NCI-H2196 treated with DMSO at 0.1 percent for 48 hours (cell line): ENCODE results near the gene RAB3IL1.
A peak's percentile ranks its signal among the peaks of the same experiment; 100 is the strongest.
"Not testable (repeated sequence)": the region's sequence is repeated elsewhere in the genome, so short reads cannot be mapped to it uniquely, and the experiment has no call there.

Experiments used
- DNase-seq: peaks from one replicate; lab custom pipeline; 2025; ENCODE audit not compliant: unreplicated experiment; lab: John Stamatoyannopoulos, UW

Gene RAB3IL1

DNA sequence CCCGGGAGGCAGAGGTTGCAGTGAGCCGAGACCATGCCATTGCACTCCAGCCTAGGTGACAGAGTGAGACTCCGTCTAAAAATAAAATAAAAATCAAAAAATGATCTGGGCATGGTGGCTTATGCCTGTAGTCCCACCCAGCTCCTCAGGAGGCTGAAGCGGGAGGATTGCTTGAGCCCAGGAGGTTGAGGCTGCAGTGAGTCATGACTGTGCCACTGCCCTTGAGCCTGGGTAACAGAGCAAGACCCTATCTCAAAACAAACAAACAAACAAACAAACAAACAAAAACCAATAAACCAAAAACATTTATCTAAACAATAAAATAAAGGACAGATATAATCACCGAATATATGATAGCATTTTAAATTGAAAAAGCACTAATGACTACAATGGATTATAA lies 36.3 kb upstream of the RAB3IL1 start:
- not testable (repeated sequence) for DNase-seq

DNA sequence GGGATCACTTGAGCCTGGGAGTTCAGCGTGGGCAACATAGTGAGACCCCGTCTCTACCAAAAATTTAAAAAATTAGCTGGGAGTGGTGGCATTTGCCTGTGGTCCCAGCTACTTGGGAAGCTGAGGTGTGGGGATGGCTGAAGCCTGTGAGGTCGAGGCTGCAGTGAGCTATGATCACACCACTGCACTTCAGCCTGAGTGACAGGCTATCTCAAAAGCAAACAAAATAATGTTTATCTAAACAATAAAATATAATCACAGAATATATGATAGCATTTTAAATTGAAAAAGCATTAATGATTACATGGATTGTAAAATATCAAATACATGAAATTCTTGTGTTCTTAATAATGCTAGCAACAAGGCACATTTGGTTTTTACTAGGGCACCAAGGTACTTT lies 35.5 kb upstream of the RAB3IL1 start:
- DNase-seq = no peak

DNA sequence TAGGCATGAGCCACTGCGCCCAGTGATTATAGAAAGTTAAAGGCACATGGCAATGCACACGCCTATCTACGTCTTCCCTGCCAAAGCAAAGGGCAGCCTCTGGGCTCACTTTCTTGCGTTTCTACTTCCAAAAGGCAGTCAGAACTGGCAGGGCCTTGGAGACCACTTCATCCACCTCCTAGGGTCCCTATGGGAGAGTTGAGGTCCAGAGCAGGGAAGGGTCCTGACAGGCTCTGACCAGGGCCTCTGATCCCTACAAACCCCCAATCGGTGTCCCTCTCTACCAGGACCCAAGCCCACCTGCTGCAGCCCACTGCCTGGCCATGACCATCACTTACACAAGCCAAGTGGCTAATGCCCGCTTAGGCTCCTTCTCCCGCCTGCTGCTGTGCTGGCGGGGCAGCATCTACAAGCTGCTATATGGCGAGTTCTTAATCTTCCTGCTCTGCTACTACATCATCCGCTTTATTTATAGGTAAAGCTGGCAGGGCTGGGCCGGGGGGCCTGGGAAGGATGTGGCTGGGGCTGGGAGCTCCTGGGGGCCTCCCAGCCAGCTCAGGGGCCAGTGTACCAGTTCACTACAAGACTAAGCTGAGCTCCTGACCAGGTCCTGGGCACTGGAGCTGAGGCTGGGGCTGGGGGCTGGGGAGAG lies 34.2 kb upstream of the RAB3IL1 start:
- no peak for DNase-seq

DNA sequence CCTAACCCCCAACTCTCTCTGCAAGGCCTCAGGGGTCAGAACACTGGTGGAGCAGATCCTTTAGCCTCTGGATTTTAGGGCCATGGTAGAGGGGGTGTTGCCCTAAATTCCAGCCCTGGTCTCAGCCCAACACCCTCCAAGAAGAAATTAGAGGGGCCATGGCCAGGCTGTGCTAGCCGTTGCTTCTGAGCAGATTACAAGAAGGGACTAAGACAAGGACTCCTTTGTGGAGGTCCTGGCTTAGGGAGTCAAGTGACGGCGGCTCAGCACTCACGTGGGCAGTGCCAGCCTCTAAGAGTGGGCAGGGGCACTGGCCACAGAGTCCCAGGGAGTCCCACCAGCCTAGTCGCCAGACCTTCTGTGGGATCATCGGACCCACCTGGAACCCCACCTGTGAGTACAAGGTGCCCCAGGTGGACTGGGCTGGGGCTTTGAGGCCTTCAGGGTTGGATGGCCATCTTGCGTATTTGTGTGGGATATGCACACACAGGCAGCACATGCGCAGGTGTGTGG lies 32.7 kb upstream of the RAB3IL1 start, which contains the start of gene BEST1:
Gene BEST1 (plus strand): TSS at position 317 of the 513 bp plus-strand sequence. CDS start 1,456 bp downstream, outside the sequence.
- DNase-seq = no peak

DNA sequence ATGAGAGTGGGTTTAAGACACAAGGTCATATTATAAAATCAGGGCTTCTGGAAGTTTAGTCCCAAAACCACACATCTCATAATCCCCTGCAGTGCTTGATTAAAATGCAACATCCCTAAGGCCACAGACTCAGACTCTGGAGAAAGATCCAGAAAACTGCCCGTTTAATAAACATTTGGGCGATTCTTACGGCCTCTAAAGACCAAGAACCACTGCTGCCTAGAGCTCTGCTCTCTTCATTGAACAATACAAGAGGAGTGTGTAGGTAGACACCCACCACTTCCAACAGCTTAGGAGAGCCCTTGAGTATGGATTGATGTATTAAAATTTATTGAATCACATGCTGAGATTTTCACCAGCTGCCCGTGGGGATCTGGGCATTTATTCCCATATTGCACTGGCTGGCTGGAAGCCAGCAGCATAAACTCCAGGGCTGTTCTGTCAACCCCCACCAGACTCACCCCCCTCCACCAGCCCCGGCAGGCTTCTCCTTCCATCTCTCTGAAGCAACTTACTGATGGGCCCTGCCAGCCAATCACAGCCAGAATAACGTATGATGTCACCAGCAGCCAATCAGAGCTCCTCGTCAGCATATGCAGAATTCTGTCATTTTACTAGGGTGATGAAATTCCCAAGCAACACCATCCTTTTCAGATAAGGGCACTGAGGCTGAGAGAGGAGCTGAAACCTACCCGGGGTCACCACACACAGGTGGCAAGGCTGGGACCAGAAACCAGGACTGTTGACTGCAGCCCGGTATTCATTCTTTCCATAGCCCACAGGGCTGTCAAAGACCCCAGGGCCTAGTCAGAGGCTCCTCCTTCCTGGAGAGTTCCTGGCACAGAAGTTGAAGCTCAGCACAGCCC lies 32.0 kb upstream of the RAB3IL1 start:
- DNase-seq = peak; percentile 74

GRCh38 chr11:61948505-61948904 lies 31.1 kb upstream of the RAB3IL1 start:
- no peak for DNase-seq

DNA sequence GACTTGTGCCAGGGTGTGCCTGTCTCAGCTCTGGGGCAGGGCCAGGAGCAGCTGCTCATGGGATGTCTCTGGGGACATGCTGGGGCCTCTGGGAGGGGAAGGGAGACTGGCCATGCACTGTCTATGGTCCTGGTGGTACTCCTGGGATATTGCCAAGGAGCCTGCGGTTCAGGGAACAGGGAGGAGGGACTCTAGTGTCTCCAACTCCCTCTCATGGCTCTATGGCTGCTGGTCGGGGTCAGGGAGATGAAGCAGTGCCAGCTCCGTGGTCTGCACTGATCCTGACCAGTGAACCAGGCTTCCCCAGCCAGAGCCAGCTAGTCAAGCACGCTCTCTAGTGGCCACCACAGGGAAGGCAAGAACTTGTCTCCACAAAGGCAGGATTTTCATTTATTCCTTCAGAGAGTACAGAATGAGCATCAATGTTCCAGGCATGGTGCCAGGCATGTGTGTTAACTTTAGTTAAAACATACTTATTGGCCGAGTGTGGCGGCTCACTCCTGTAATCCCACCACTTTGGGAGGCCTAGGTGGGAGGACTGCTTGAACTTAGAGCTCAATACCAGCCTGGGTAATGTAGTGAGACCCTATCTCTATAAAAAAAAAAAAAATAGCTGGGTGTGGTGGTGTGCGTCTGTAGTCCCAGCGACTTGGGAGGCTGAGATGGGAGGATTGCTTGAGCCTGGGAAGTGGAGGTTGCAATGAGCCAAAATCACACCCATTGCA lies 30.3 kb upstream of the RAB3IL1 start:
- peak; percentile 74 for DNase-seq

GRCh38 chr11:61946894-61947293 lies 29.5 kb upstream of the RAB3IL1 start:
- DNase-seq = no peak

DNA sequence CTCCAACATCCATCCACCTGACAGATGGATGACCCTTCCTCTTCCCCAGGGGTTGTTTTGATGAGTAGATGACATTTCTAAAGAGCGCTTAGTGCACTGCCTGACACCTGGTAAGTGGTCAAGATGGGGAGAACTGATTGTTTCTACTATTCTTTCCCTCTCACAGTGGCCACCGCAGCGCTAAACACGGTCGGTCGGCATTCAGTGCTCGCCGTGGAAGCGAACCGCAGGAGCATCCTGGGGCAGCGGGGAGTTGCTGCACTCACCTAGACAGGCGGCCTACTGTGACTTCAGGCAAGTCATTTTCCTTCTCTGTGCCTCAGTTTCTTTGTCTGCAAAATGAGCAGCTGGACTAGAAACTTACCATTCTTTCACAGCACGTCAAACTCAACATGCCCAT lies 27.8 kb upstream of the RAB3IL1 start:
- no peak for DNase-seq

GRCh38 chr11:61940466-61940865 lies 23.1 kb upstream of the RAB3IL1 start:
- DNase-seq = no peak

- no peak for DNase-seq
Measured at GRCh38 chr11:61935861-61936260, 18.5 kb upstream of the RAB3IL1 start.

DNA sequence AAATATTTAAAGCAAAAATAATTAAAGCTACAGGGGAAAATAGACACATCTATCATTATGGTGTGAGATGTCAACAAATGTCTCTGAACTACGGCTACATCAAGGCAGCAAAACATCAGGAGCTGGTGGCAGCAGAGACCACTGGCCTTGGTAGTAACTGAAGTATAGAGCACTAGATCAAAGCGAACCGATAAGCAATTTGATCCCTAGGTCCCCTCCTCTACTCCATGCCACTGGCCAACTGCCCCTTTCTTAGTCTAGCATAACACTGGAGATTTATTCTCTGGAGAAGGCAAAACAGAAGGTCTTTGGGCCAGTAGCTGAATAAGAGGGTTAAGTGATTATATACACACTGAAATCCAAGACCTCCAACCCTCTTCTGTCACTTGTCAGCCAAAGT lies 13.6 kb upstream of the RAB3IL1 start:
- no peak for DNase-seq

DNA sequence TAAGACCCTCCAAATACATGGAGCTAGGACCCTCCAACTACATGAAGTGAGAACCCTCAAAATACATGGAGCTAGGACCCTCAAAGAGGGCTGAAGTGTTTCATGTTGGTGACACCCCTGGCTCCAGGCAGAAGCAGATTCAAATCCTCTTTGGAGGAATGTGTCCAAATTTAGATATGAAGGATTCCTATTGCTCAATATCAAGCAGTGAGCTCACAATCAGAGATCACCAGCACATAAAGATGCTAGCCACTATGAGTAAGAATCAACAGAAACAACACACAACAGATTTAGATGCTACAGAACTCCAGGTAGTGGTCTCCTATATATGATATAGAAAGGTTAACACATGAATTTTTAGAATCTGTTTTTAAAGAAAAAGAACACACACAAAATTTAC lies 11.2 kb upstream of the RAB3IL1 start:
- no peak for DNase-seq

DNA sequence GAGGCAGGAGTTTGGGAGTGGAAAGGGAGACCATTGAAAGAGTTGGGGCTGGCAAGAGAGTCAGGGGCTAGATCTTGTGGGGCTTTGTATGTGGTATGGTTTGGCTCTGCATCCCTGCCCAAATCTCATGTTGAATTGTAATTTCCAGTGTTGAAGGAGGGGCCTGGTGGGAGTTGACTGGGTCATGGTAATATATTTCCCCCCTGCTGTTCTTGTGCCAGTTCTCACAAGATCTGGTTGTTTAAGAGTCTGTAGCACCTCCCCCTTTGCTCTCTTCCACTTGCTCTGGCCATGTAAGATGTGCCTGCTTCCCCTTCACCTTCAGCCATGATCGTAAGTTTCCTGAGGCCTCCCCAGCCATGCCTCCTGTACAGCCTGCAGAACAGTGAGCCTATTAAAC lies 10.1 kb upstream of the RAB3IL1 start:
- DNase-seq = no peak

GRCh38 chr11:61926235-61926634 lies 8.9 kb upstream of the RAB3IL1 start:
- DNase-seq = no peak

GRCh38 chr11:61925736-61926135 lies 8.4 kb upstream of the RAB3IL1 start:
- no peak for DNase-seq

- DNase-seq = no peak
Measured at GRCh38 chr11:61924064-61924455, 6.7 kb upstream of the RAB3IL1 start.

DNA sequence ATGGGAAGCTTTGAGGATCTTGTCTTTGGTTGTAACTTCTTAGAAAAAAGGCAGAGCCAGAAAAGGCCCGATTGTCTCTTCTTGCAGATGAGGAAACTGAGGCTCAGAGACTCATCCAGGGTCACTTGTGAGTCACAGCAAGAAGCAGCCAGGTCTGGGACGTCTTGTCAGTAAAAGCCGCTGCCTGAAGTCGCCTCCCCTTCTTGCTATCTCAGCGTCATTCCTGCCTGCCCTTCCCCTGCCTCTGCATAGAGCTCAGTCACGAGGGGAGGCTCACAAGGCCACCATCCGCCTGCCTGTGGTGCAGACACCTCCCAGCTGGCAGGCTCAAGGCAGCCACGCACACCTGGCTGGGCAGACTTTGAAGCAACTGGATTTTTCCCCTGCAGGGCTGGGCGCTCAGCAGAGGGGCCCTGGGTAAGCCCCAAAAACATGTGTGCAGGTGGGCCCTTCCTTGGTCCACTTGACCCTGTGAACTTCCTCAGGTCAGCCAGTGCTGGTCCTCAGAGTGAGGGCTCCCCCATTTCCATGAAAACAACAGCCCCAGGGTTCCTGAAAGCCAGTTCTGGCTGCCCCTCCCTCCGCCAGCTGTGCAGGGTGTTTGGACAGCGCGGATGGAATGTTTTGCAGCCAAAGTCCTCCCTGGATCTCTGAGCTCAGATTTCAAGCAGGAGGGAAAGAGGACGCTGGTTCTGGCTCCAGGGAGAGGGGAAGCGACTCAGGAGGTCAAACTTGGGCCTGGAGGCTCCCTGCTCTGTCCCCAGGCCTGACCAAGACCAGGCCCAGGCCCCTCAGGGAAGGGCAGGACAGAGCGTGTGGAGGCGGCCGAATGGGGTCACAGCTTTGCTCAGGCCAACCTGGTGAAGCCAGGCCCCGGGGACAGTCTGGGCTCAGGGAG lies 6.0 kb upstream of the RAB3IL1 start:
- no peak for DNase-seq

DNA sequence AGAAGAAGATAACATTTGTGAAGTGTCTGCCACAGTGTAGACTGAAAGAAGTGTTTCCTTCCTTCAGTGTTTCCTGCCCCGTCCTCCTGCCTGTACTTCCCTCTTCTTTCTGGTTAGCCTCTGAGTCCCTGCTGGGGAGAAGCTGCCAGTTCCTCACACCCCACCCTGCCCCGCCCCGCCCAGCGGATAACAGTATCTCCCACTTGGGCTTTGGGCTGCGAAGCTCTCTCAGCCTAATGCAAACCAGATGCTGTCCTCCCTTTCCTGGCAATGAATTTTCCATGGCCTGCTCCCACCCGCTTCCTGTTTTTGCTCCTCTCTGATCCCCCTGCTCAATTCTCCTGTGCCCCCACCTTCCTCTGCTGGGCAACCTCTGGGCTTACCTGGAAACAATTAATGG lies 5.2 kb upstream of the RAB3IL1 start:
- no peak for DNase-seq

- DNase-seq = no peak
Measured at GRCh38 chr11:61921446-61921845, 4.1 kb upstream of the RAB3IL1 start.
